Thyroid gland (tissue), 4 donors: ENCODE measurements around the gene PLTP. TPM values are rescaled to one million over a fixed set of nuclear protein-coding genes. Genes with fewer than 3 reads are reported as not detected.

Experiments
- DNase-seq, 2 donors: peaks; one replicate each; pipeline ENCODE4 v3.0.0-alpha.2; 2019
- H3K27ac ChIP-seq, 3 donors: fragments of 200-600 bp; sonication (generic); 1 replicate in 2 of 3; 2 replicates in 1 of 3; pipeline ENCODE4 v1.5.1; 2016 to 2019; ENCODE audit warnings: mild to moderate bottlenecking in 1 of 3, moderate library complexity in 1 of 3
- H3K27me3 ChIP-seq: fragments of 200-600 bp; sonication (generic); one replicate; pipeline ENCODE4 v1.5.1; 2019
- H3K36me3 ChIP-seq, 2 donors: fragments of 200-600 bp; sonication (generic); one replicate each; pipeline ENCODE4 v1.5.1; 2016 to 2019
- H3K4me1 ChIP-seq, 2 donors: fragments of 200-600 bp; sonication (generic); one replicate each; pipeline ENCODE4 v1.5.1; 2017 to 2019
- H3K4me3 ChIP-seq, 3 donors: fragments of 200-600 bp; sonication (generic); replicated peaks in 1 of 3; 1 replicate in 2 of 3; 2 replicates in 1 of 3; pipeline ENCODE4 v1.5.1; 2016; ENCODE audit warnings: mild to moderate bottlenecking in 1 of 3
- H3K9me3 ChIP-seq: fragments of 200-600 bp; sonication (generic); one replicate; pipeline ENCODE4 v1.5.1; 2017
- CTCF ChIP-seq, 6 experiments: fragments of 200-600 bp in 3 of 6; fragments of 450-650 bp in 3 of 6; sonication (generic) in 3 of 6; IDR thresholded peaks; one replicate each; pipeline ENCODE4 v1.5.1; 2016 to 2019; ENCODE audit warnings: antibody characterized with exemption in 6 of 6, mild to moderate bottlenecking in 2 of 6, inconsistent platforms in 1 of 6, moderate library complexity in 1 of 6
- POLR2A ChIP-seq, 2 donors: fragments of 450-650 bp; IDR thresholded peaks; one replicate each; pipeline ENCODE4 v1.6.1; 2017; ENCODE audit warnings: antibody characterized with exemption in 2 of 2, mild to moderate bottlenecking in 2 of 2, moderate library complexity in 1 of 2
- WGBS, 2 donors: methylation state at CpG; one replicate each; pipeline ENCODE4 v1.1.5; 2017; 5-methylcytosine and 5-hydroxymethylcytosine counted together
- intact Hi-C: fragments of 100-400 bp; cut with DNase I; formaldehyde crosslinking; loops from one replicate; pipeline ENCODE4 v1.15.1; 2023
- total RNA-seq, 4 donors: library from RNA; depleted of rRNA; stranded (reverse); fragments of >200 nt; gene quantifications; one replicate each; pipeline ENCODE4 v1.2.3, GENCODE V29; 2016

Gene PLTP
- total RNA-seq, 4 donors from 2014 or later = 22.7 to 260 (median 70.1) TPM

- no peak overlapping the region for H3K27ac ChIP-seq
- intact Hi-C loops = no loop called here
Observed at GRCh38 chr20:45867819-45868176, 44.2 kb downstream of the PLTP start.

GRCh38 chr20:45867136-45867818, 44.7 kb downstream of the PLTP start:
- H3K4me1 ChIP-seq = no peaks in the 10 kb centered on the region
- no peak overlapping the region for H3K27ac ChIP-seq
- H3K4me3 ChIP-seq = no peak overlapping the region
- no peaks in the 10 kb centered on the region for H3K9me3 ChIP-seq
- intact Hi-C loops = no loop called here
- no peaks in the 10 kb centered on the region for H3K27me3 ChIP-seq
- no peak for DNase-seq
- H3K36me3 ChIP-seq = no peaks in the 10 kb centered on the region
- WGBS, 2 donors = 86 to 97% methylated on average over 6 of the region's 6 CpGs
- no peak for TF ChIP-seq POLR2A (IDR thresholded peaks at IDR 0.05)
- TF ChIP-seq CTCF (IDR thresholded peaks at IDR 0.05) = no peak

More at GRCh38 chr20:45867819-45868176, 44.2 kb downstream of the PLTP start:
- H3K4me3 ChIP-seq = no peak overlapping the region
- no peaks in the 10 kb centered on the region for H3K27me3 ChIP-seq
- no peaks in the 10 kb centered on the region for H3K4me1 ChIP-seq
- no peaks in the 10 kb centered on the region for H3K36me3 ChIP-seq
- no peak for DNase-seq
- no peaks in the 10 kb centered on the region for H3K9me3 ChIP-seq
- TF ChIP-seq CTCF (IDR thresholded peaks at IDR 0.05) (no peak), POLR2A (IDR thresholded peaks at IDR 0.05) (no peak)

GRCh38 chr20:45866454-45866853, 45.5 kb downstream of the PLTP start:
- TF ChIP-seq CTCF (IDR thresholded peaks at IDR 0.05) = no peak
- no peak for TF ChIP-seq POLR2A (IDR thresholded peaks at IDR 0.05)
- intact Hi-C loops = no loop called here
- H3K4me3 ChIP-seq = no peak overlapping the region
- no peak overlapping the region for H3K27ac ChIP-seq
- DNase-seq = no peak
- no peaks in the 10 kb centered on the region for H3K36me3 ChIP-seq
- no peaks in the 10 kb centered on the region for H3K4me1 ChIP-seq
- no peaks in the 10 kb centered on the region for H3K9me3 ChIP-seq
- WGBS, 2 donors = 92 to 95% methylated on average over 5 of the region's 5 CpGs
- H3K27me3 ChIP-seq = no peaks in the 10 kb centered on the region

- WGBS, 2 donors = 92 to 95% methylated on average over 7 of the region's 7 CpGs
- no peak for DNase-seq
- no peaks in the 10 kb centered on the region for H3K27me3 ChIP-seq
- H3K4me1 ChIP-seq = no peaks in the 10 kb centered on the region
- no peaks in the 10 kb centered on the region for H3K36me3 ChIP-seq
- H3K9me3 ChIP-seq = no peaks in the 10 kb centered on the region
- TF ChIP-seq CTCF (IDR thresholded peaks at IDR 0.05) (no peak), POLR2A (IDR thresholded peaks at IDR 0.05) (no peak)
- intact Hi-C loops = no loop called here
- H3K4me3 ChIP-seq = no peak overlapping the region
- H3K27ac ChIP-seq = no peak overlapping the region
Observed at GRCh38 chr20:45863543-45864470, 48.1 kb downstream of the PLTP start.
